ENCODE measurements around the gene EMC10. TPM values are rescaled to one million over a fixed set of nuclear protein-coding genes. Genes with fewer than 3 reads are reported as not detected.
"Not testable (repeated sequence)": the region's sequence is repeated elsewhere in the genome, so short reads cannot be mapped to it uniquely, and the experiment has no call there.

Gene EMC10
- total RNA-seq, 1 donor from 2014 or later, result 103 TPM

DNA sequence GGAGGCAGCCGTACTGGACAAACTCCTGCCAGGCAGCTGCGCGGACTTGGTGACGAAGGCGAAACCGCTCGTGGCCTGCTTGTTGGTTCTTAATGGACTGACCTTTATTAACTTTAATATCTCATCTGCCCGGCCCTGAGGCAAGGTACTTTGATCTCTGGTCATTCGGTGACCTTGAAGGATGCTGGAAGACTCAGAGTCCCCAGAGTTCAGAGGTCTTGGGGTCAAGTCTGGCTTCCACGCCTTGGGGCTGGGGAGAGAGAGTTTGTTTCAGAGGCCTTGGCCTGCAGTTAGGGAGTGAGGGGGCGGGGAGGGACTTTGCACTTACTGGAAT lies 9.6 kb upstream of the EMC10 start:
- DNase-seq (no peak), ATAC-seq (no peak)
- Histone ChIP-seq H3K36me3 (no peaks in the 10 kb centered on the region), H3K27ac (no peak overlapping the region), H3K4me3 (no peak overlapping the region), H3K4me1 (no peaks in the 10 kb centered on the region), H3K9me3 (no peaks in the 10 kb centered on the region), H3K27me3 (no peaks in the 10 kb centered on the region)
- intact Hi-C loops (cut with DNase I), result no loop called here
- TF ChIP-seq, protein P1, sequence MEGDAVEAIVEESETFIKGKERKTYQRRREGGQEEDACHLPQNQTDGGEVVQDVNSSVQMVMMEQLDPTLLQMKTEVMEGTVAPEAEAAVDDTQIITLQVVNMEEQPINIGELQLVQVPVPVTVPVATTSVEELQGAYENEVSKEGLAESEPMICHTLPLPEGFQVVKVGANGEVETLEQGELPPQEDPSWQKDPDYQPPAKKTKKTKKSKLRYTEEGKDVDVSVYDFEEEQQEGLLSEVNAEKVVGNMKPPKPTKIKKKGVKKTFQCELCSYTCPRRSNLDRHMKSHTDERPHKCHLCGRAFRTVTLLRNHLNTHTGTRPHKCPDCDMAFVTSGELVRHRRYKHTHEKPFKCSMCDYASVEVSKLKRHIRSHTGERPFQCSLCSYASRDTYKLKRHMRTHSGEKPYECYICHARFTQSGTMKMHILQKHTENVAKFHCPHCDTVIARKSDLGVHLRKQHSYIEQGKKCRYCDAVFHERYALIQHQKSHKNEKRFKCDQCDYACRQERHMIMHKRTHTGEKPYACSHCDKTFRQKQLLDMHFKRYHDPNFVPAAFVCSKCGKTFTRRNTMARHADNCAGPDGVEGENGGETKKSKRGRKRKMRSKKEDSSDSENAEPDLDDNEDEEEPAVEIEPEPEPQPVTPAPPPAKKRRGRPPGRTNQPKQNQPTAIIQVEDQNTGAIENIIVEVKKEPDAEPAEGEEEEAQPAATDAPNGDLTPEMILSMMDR (IDR thresholded peaks at IDR 0.05), result no peak

DNA sequence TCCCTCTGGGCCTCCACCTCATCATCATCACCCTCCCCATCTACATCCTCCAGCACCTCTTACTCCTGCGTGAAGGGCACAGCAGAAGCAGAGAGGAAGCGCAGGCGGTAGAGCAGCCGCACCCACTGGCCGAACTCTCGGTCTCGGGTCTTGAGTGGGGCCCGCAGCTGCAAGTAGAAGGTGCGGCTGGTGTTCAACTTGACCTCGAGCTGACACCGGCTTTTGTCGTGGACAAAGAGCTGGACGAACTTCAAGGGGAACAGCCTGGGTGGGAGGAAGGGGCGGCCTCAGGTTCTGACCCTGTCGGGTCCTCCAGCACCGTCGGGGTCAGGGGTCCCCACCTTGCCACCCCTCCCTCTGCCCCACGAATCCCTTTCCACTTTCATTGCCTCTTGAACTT lies 8.7 kb upstream of the EMC10 start:
- no peaks in the 10 kb centered on the region for H3K36me3 ChIP-seq
- no peaks in the 10 kb centered on the region for H3K27me3 ChIP-seq
- DNase-seq, result no peak
- H3K4me1 ChIP-seq, result no peaks in the 10 kb centered on the region
- no peak overlapping the region for H3K27ac ChIP-seq
- no peak for ATAC-seq
- intact Hi-C loops (cut with DNase I), result no loop called here
- H3K4me3 ChIP-seq, result no peak overlapping the region
- TF ChIP-seq, protein P1 (IDR thresholded peaks at IDR 0.05), result no peak
- H3K9me3 ChIP-seq, result no peaks in the 10 kb centered on the region

DNA sequence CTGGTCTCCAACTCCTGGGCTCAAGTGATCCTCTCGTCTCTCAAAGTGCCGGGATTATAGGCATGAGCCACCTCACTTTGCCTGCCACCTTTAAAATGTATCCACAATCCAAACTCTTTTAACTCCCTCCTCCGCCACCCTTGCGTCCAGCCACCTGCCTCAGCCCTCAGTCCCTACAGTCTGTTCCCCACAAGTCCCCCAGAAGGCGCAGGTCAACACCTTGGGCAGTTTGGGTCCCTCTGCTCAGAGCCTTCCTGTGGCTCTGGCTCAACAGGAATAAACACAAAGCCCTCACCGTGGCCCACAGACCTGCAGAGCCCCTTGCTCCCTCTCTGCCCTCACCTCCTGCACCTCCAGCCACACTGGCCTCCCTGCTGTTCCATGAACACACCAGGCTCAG lies 7.5 kb upstream of the EMC10 start:
- H3K27ac ChIP-seq, result no peak overlapping the region
- H3K4me3 ChIP-seq, result no peak overlapping the region
- TF ChIP-seq, protein P1 (IDR thresholded peaks at IDR 0.05), result no peak
- H3K4me1 ChIP-seq, result no peaks in the 10 kb centered on the region
- intact Hi-C loops (cut with DNase I), result no loop called here
- no peaks in the 10 kb centered on the region for H3K9me3 ChIP-seq
- H3K27me3 ChIP-seq, result no peaks in the 10 kb centered on the region
- no peaks in the 10 kb centered on the region for H3K36me3 ChIP-seq
- ATAC-seq, result no peak
- no peak for DNase-seq

DNA sequence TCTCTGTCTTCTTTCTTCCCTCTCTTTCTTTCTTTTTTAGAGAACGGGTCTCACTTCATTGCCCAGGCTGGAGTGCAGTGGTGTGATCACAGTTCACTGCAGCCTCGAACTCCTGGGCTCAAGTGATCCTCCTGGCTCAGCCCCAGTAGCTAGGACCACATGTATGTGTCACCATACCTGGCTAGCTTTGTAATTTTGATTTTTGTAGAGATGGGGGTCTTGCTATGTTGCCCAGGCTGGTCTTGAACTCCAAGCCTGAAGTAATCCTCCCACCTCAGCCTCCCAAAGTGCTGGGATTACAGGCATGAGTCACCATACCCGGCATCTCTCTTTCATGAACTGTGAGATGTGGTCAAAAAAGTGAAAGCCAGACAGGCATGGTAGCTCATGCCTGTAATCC lies 3.0 kb upstream of the EMC10 start:
- H3K4me3 ChIP-seq; H3K27me3 ChIP-seq; ATAC-seq; intact Hi-C loops (cut with DNase I); H3K36me3 ChIP-seq; H3K27ac ChIP-seq; H3K9me3 ChIP-seq; DNase-seq: not testable (repeated sequence)
- H3K4me1 ChIP-seq, result peaks cover 14% of the 10 kb centered on the region

DNA sequence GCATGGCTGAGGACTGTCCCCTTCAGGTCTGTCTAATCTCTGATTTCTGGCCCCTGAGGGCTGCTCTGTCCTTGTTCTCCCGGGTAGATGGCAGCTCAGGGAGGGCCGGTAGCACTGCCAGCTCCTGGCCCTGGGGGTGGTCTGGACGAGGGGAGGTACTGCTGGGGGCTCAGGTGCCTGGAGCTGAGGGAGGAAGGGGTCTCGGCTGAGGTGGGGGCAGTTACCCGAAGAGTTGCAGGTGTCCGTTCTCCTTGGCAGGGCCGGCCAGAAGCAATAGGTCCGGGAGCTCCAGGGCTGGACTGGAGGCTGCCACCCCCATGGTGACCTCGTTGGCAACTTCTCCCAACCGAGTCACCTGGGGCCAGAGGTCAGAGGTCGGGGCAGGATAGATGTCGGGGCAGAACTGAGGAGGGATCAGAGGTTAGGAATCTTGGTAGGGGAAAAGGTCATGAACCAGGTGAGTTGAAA lies 1.2 kb upstream of the EMC10 start:
- Histone ChIP-seq H3K36me3 (peaks cover 14% of the 10 kb centered on the region), H3K9me3 (no peaks in the 10 kb centered on the region), H3K27me3 (no peaks in the 10 kb centered on the region), H3K4me1 (peaks cover 16% of the 10 kb centered on the region), H3K27ac (no peak overlapping the region), H3K4me3 (no peak overlapping the region)
- intact Hi-C loops (cut with DNase I), result no loop called here
- ATAC-seq, result no peak
- TF ChIP-seq, protein P1 (IDR thresholded peaks at IDR 0.05), result no peak
- DNase-seq, result peak; percentile 62

DNA sequence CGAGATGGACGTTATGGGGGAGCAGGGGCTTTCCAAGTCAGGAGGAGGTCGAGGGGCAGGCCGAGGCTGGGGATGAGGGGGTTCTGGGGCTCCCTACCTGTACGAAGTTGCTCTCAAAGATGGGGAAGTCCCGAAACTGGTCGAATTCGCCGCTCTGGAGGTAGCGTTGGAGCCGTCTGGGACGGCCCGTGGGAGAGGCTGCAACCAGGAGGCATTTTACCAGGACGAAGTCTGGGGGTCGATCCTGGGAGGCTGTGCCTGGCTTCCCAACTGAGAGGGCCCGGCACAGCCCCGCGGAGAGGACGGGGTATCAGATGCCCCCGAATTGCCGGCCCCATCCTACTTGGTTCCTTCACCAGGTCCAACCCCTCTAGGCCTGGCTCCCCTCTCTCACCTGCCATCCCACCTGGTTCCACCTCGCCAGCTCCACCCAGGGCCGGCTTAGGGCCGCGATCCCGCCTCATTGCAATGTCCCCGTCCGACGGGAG lies 527 bp upstream of the EMC10 start:
- Histone ChIP-seq H3K9me3 (no peaks in the 10 kb centered on the region), H3K4me3 (peak overlapping the region; percentile 98), H3K27me3 (no peaks in the 10 kb centered on the region), H3K27ac (no peak overlapping the region), H3K36me3 (peaks cover 20% of the 10 kb centered on the region), H3K4me1 (peaks cover 16% of the 10 kb centered on the region)
- DNase-seq (no peak), ATAC-seq (no peak)
- intact Hi-C loops (cut with DNase I), result no loop called here
- TF ChIP-seq, protein P1 (IDR thresholded peaks at IDR 0.05), result no peak

All from upper lobe of right lung (tissue), 1 donor.